ENCODE data around the gene PLXNA2. TPM values are rescaled to one million over a fixed set of nuclear protein-coding genes. Genes with fewer than 3 reads are reported as not detected.

PLXNA2 gene
- total and polyA plus RNA-seq, 2 donors (not counting 3 experiments of a cell fraction or from before 2014, with no cell fraction given), result 42.6 to 229 TPM

DNA sequence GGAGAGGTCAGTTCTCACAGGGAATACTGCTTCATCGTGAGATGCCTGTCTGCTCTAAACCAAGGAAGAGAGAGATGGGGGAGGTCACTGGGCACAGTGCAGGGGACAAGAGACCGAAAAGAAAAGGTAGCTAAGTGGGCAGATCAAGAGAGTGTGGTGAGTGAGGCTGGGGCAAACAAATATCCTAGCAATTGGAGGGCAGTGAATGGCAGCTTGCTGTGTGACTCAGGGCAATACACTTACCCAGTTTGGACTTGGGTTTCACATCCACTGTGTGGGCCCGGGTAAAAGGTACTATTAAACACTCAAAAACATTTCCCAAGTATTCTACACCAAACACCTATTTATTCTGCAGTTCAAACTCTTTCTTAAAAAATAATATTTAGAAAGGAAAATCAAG is 10.2 kb downstream of the PLXNA2 start:
- H3K9me3 ChIP-seq (replicated peaks; ENCODE audit: control insufficient read depth, insufficient read depth, low read length), result no peaks in the 10 kb centered on the region
- peaks cover 10 to 11% of the 10 kb centered on the region in 2 experiments for H3K36me3 ChIP-seq (ENCODE audit: control insufficient read depth in 2 of 2, extremely low read depth in 1 of 2, insufficient read depth in 2 of 2, low read length in 2 of 2)
- H3K4me1 ChIP-seq (ENCODE audit: control insufficient read depth, extremely low read depth, insufficient read depth, low read length), result peaks cover 82% of the 10 kb centered on the region
- intact Hi-C loops (cut with micrococcal nuclease), result no loop called here
- no peaks in the 10 kb centered on the region for H3K27me3 ChIP-seq (ENCODE audit: control insufficient read depth in 2 of 2, insufficient read depth in 2 of 2, low read length in 2 of 2)
- no peak for TF ChIP-seq MAX (IDR thresholded peaks at IDR 0.05; ENCODE audit: insufficient read depth, insufficient read length)
- TF ChIP-seq POLR2A (IDR thresholded peaks at IDR 0.05; ENCODE audit: low read depth, low read length), result no peak
- TF ChIP-seq POLR2AphosphoS5 (IDR thresholded peaks at IDR 0.05; ENCODE audit: insufficient read depth, low read depth, low read length), result no peak
- no peak for TF ChIP-seq EZH2 (IDR thresholded peaks at IDR 0.05; ENCODE audit: borderline replicate concordance, low read depth, low read length, severe bottlenecking)
- no peak for TF ChIP-seq GATA2 (IDR thresholded peaks at IDR 0.05; ENCODE audit: insufficient read depth, insufficient read length, low read depth, low read length)
- TF ChIP-seq, protein P1, sequence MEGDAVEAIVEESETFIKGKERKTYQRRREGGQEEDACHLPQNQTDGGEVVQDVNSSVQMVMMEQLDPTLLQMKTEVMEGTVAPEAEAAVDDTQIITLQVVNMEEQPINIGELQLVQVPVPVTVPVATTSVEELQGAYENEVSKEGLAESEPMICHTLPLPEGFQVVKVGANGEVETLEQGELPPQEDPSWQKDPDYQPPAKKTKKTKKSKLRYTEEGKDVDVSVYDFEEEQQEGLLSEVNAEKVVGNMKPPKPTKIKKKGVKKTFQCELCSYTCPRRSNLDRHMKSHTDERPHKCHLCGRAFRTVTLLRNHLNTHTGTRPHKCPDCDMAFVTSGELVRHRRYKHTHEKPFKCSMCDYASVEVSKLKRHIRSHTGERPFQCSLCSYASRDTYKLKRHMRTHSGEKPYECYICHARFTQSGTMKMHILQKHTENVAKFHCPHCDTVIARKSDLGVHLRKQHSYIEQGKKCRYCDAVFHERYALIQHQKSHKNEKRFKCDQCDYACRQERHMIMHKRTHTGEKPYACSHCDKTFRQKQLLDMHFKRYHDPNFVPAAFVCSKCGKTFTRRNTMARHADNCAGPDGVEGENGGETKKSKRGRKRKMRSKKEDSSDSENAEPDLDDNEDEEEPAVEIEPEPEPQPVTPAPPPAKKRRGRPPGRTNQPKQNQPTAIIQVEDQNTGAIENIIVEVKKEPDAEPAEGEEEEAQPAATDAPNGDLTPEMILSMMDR (IDR thresholded peaks at IDR 0.05; ENCODE audit: extremely low read depth in 1 of 2, insufficient read depth in 1 of 2, low read depth in 1 of 2, low read length in 2 of 2), result no peak
- TF ChIP-seq MYC (IDR thresholded peaks at IDR 0.05; ENCODE audit: low read depth, low read length), result no peak
- no peak for TF ChIP-seq JUN (IDR thresholded peaks at IDR 0.05; ENCODE audit: borderline replicate concordance, insufficient read depth, insufficient read length, low read depth)
- no peak for TF ChIP-seq FOS (IDR thresholded peaks at IDR 0.05; ENCODE audit: borderline replicate concordance, insufficient read depth, low read length)
- peaks cover 100% of the 10 kb centered on the region for H3K79me2 ChIP-seq (ENCODE audit: control insufficient read depth, insufficient read depth, low read length)
- ChIA-PET CTCF (interaction anchor here (1.0 to 15.2 kb wide), 4 partner anchors 11 to 102 kb away, joined by 4 to 714 read pairs (median 8); partner anchors contain the start of gene PLXNA2), POLR2A (interaction anchor here (1.8 kb wide), 1 partner anchor 12 kb away, joined by 11 read pairs; no protein-coding TSS in a partner anchor)
- H3K4me3 ChIP-seq (replicated peaks in 1 of 3; ENCODE audit: insufficient read depth in 1 of 3, low read depth in 1 of 3, low read length in 3 of 3), result no peak overlapping the region
- no peak overlapping the region for H3K9ac ChIP-seq (replicated peaks; ENCODE audit: extremely low read depth, insufficient read depth, low read length)
- dilution Hi-C loops (cut with MboI; ENCODE audit: extremely low pct_ligation_motif_present, low sequenced_read_pairs), result loop anchor here (25.0 kb wide), 1 partner anchor 97 kb away; no protein-coding TSS in a partner anchor
- DNase-seq (ENCODE audit: low read depth, low spot score) (no peak), FAIRE-seq (peak; percentile 82)
- no TSS peak for BruUV-seq (replicated peaks)
- no peak overlapping the region for H2AFZ ChIP-seq (ENCODE audit: low read depth, low read length)
- H3K27ac ChIP-seq (ENCODE audit: insufficient read depth, low read depth, low read length), result peak overlapping the region; percentile 15
- no peaks in the 10 kb centered on the region for H3K9me1 ChIP-seq (replicated peaks; ENCODE audit: control insufficient read depth, extremely low read depth, insufficient read depth, low read length)
- H3K4me2 ChIP-seq (ENCODE audit: insufficient read depth, low read length), result no peak overlapping the region
- no peaks in the 10 kb centered on the region for H4K20me1 ChIP-seq (replicated peaks; ENCODE audit: control insufficient read depth, extremely low read depth, insufficient read depth, low read length)
